Adipose tissue (tissue), 3 donors: ENCODE measurements around the gene ZG16B. TPM values are rescaled to one million over a fixed set of nuclear protein-coding genes. Genes with fewer than 3 reads are reported as not detected.

Experiments
- H3K27ac ChIP-seq: one replicate; pipeline ENCODE4 v1.5.1; 2013; ENCODE audit warnings: low read depth, low read length
- WGBS, 3 donors: extraction: QIAGEN DNeasy Blood & Tissue Kit; methylation state at CpG; one replicate each; pipeline ENCODE4 v1.1.7; 2013; 5-methylcytosine and 5-hydroxymethylcytosine counted together
- polyA plus RNA-seq, 3 donors: library from polyadenylated mRNA; stranded (reverse); fragments of 200-250 nt; gene quantifications; one replicate each; pipeline ENCODE4 v1.2.3, GENCODE V29; 2013
- donor health status: healthy with polysubstance abuse.
- donor health status: Bipolar disorder and iron deficiency.
- donor health status: healthy.

Gene ZG16B
- polyA plus RNA-seq, 3 donors = 0.18 to 2.4 TPM; not detected in 1

GRCh38 chr16:2799859-2800226, 30.3 kb upstream of the ZG16B start:
- WGBS, 3 donors = 78 to 84% (median 81%) methylated on average over 1 of the region's 1 CpG
- no peak overlapping the region for H3K27ac ChIP-seq

GRCh38 chr16:2803545-2804195, 26.4 kb upstream of the ZG16B start:
- no peak overlapping the region for H3K27ac ChIP-seq
- 77 to 87% (median 86%) methylated on average over 3 of the region's 3 CpGs for WGBS, 3 donors

- WGBS, 3 donors = 78 to 94% (median 90%) methylated on average over 4 of the region's 4 CpGs
- H3K27ac ChIP-seq = no peak overlapping the region
These were observed 25.4 kb upstream of the ZG16B start for GRCh38 chr16:2804728-2805127.

GRCh38 chr16:2806286-2806685, 23.8 kb upstream of the ZG16B start:
- WGBS, 3 donors = 67 to 75% (median 69%) methylated on average over 5 of the region's 5 CpGs

GRCh38 chr16:2808181-2808580, 21.9 kb upstream of the ZG16B start:
- WGBS, 3 donors = 86 to 89% (median 87%) methylated on average over 7 of the region's 7 CpGs

More at GRCh38 chr16:2806286-2806685, 23.8 kb upstream of the ZG16B start:
- H3K27ac ChIP-seq = no peak overlapping the region

GRCh38 chr16:2809149-2809760, 20.8 kb upstream of the ZG16B start:
- WGBS, 3 donors = 66 to 82% (median 79%) methylated on average over 3 of the region's 3 CpGs

More at GRCh38 chr16:2808181-2808580, 21.9 kb upstream of the ZG16B start:
- H3K27ac ChIP-seq = no peak overlapping the region

GRCh38 chr16:2810651-2811050, 19.5 kb upstream of the ZG16B start:
- H3K27ac ChIP-seq = no peak overlapping the region
- WGBS, 3 donors = 81 to 93% (median 86%) methylated on average over 6 of the region's 6 CpGs

More at GRCh38 chr16:2809149-2809760, 20.8 kb upstream of the ZG16B start:
- no peak overlapping the region for H3K27ac ChIP-seq

- no peak overlapping the region for H3K27ac ChIP-seq
- 65 to 69% (median 68%) methylated on average over 15 of the region's 15 CpGs for WGBS, 3 donors
These were observed 18.2 kb upstream of the ZG16B start for GRCh38 chr16:2811703-2812471.

GRCh38 chr16:2813771-2814221, 16.3 kb upstream of the ZG16B start:
- WGBS, 3 donors = 43 to 78% (median 45%) methylated on average over 7 of the region's 7 CpGs
- no peak overlapping the region for H3K27ac ChIP-seq

GRCh38 chr16:2814551-2815298, 15.4 kb upstream of the ZG16B start:
- WGBS, 3 donors = 79 to 87% (median 80%) methylated on average over 19 to 20 of the region's 20 CpGs
- no peak overlapping the region for H3K27ac ChIP-seq

- 66 to 84% (median 80%) methylated on average over 10 of the region's 10 CpGs for WGBS, 3 donors
- no peak overlapping the region for H3K27ac ChIP-seq
These were observed 14.8 kb upstream of the ZG16B start for GRCh38 chr16:2815299-2815771.

- no peak within 1 kb of the TSS for H3K27ac ChIP-seq
- WGBS, 3 donors = 54 to 67% (median 59%) methylated on average over 20 to 28 of the region's 28 CpGs
These were observed 13.3 kb upstream of the ZG16B start, which contains the start of gene PRSS21 for GRCh38 chr16:2816751-2817339. Gene PRSS21 (plus strand): TSS chr16:2817237. CDS start chr16:2817269, 32 bp downstream.

GRCh38 chr16:2817340-2818271, 12.5 kb upstream of the ZG16B start:
- no peak overlapping the region for H3K27ac ChIP-seq
- WGBS, 3 donors = 66 to 71% (median 70%) methylated on average over 53 to 68 of the region's 68 CpGs

- WGBS, 3 donors = 78 to 85% (median 81%) methylated on average over 10 of the region's 10 CpGs
- H3K27ac ChIP-seq = no peak overlapping the region
These were observed 11.7 kb upstream of the ZG16B start for GRCh38 chr16:2818272-2818876.

- H3K27ac ChIP-seq = no peak overlapping the region
- 83 to 87% (median 87%) methylated on average over 18 of the region's 18 CpGs for WGBS, 3 donors
These were observed 10.7 kb upstream of the ZG16B start for GRCh38 chr16:2819179-2819938.
